HEK293T (cell line): ENCODE measurements around the gene MAPK8IP3.

ENCODE experiments used
- BHLHE40 ChIP-seq: fragments of 450-650 bp; IDR thresholded peaks from 2 replicates; pipeline ENCODE4 v1.6.1; 2016; ENCODE audit warnings: mild to moderate bottlenecking, moderate library complexity, borderline replicate concordance
- FOXK2 ChIP-seq: fragments of 450-650 bp; IDR thresholded peaks from 2 replicates; pipeline ENCODE4 v1.6.1; 2016; ENCODE audit warnings: mild to moderate bottlenecking
- FOXM1 ChIP-seq: fragments of 450-650 bp; IDR thresholded peaks from 2 replicates; pipeline ENCODE4 v1.6.1; 2017; ENCODE audit warnings: mild to moderate bottlenecking, borderline replicate concordance
- HDGF ChIP-seq: fragments of 450-650 bp; IDR thresholded peaks from 2 replicates; pipeline ENCODE4 v1.6.1; 2017; ENCODE audit warnings: antibody characterized with exemption, borderline replicate concordance
- L3MBTL2 ChIP-seq: fragments of 450-650 bp; conservative IDR thresholded peaks from 2 replicates; pipeline ENCODE4 v1.6.1; 2016; ENCODE audit warnings: mild to moderate bottlenecking
- LEF1 ChIP-seq: fragments of 450-650 bp; IDR thresholded peaks from 2 replicates; pipeline ENCODE4 v1.6.1; 2017; ENCODE audit warnings: mild to moderate bottlenecking, borderline replicate concordance
- NFRKB ChIP-seq: fragments of 450-650 bp; IDR thresholded peaks from 2 replicates; pipeline ENCODE4 v1.6.1; 2016; ENCODE audit warnings: mild to moderate bottlenecking, moderate library complexity
- PKNOX1 ChIP-seq: fragments of 450-650 bp; IDR thresholded peaks from 2 replicates; pipeline ENCODE4 v1.6.1; 2016
- SP1 ChIP-seq: fragments of 450-650 bp; IDR thresholded peaks from 2 replicates; pipeline ENCODE4 v1.6.1; 2017
- SUZ12 ChIP-seq: fragments of 450-650 bp; IDR thresholded peaks from 2 replicates; pipeline ENCODE4 v1.6.1; 2016; ENCODE audit warnings: mild to moderate bottlenecking
- TARDBP ChIP-seq: fragments of 450-650 bp; IDR thresholded peaks from 2 replicates; pipeline ENCODE4 v1.6.1; 2016
- ZNF384 ChIP-seq: fragments of 450-650 bp; IDR thresholded peaks from 2 replicates; pipeline ENCODE4 v1.6.1; 2016

DNA sequence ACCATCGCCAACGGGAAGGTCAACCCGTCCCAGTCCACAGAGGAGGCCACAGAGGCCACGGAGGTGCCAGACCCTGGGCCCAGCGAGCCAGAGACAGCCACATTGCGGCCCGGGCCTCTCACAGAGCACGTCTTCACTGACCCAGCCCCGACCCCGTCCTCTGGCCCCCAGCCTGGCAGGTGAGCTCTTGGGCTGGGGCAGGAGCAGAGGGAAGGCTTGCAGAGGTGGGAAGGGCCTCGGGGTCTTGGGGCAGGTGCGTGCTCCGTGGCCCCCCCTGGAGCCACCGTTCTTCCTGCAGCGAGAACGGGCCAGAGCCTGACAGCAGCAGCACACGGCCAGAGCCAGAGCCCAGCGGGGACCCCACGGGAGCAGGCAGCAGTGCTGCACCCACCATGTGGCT is 60.2 kb downstream of the MAPK8IP3 start:
- TF ChIP-seq SUZ12: no peak
- TF ChIP-seq BHLHE40: no peak
- no peak for TF ChIP-seq L3MBTL2
- TF ChIP-seq PKNOX1: no peak
- TF ChIP-seq NFRKB: no peak
- no peak for TF ChIP-seq ZNF384
- TF ChIP-seq TARDBP: no peak
- TF ChIP-seq FOXM1: no peak
- no peak for TF ChIP-seq HDGF
- no peak for TF ChIP-seq FOXK2
- no peak for TF ChIP-seq SP1
- no peak for TF ChIP-seq LEF1
